SK-N-SH (cell line): ENCODE data around the gene PKP4. TPM values are rescaled to one million over a fixed set of nuclear protein-coding genes. Genes with fewer than 3 reads are reported as not detected.

Experiments used
- CTCF ChIA-PET: fragments of 300-600, 350-600 bp; formaldehyde crosslinking; extraction: SDS; loops from one replicate; lab custom pipeline; 2021; lab: Yijun Ruan, JAX
- POLR2A ChIA-PET: fragments of 350-600 bp; sonication (Branson Sonifier 250); formaldehyde crosslinking; extraction: SDS; loops from one replicate; lab custom pipeline; 2020; ENCODE audit warnings: antibody characterized with exemption, inconsistent platforms; lab: Yijun Ruan, JAX
- DNase-seq: peaks from one replicate; pipeline ENCODE4 v3.0.0; 2012
- H2AFZ ChIP-seq: fragments of 200-600 bp; sonication (generic); 2 replicates; pipeline ENCODE4 v1.8.1; 2016; ENCODE audit warnings: antibody characterized with exemption, mild to moderate bottlenecking, low read depth
- H3F3A ChIP-seq: fragments of 200-600 bp; sonication (generic); replicated peaks from 2 replicates; pipeline ENCODE3; 2016; ENCODE audit warnings: antibody characterized with exemption, mild to moderate bottlenecking; ENCODE audit not compliant: insufficient read depth
- H3K27ac ChIP-seq, 2 experiments: fragments of 200-500 bp in 1 of 2; fragments of 200-600 bp in 1 of 2; sonication (Bioruptor generic) in 1 of 2; sonication (generic), shearing (Covaris generic) in 1 of 2; 2 replicates each; pipeline versions ENCODE4 v1.5.1 to v1.6.1; 2014 to 2016; ENCODE audit warnings: low read depth in 2 of 2, inconsistent platforms in 1 of 2, low read length in 1 of 2, mild to moderate bottlenecking in 1 of 2, mixed read lengths in 1 of 2
- H3K27me3 ChIP-seq: fragments of 200-600 bp; sonication (generic), shearing (Covaris generic); 2 replicates; pipeline ENCODE4 v1.6.1; 2016; ENCODE audit warnings: mixed run types; ENCODE audit not compliant: insufficient read depth
- H3K36me3 ChIP-seq, 2 experiments: fragments of 200-500 bp in 1 of 2; fragments of 200-600 bp in 1 of 2; sonication (Bioruptor generic) in 1 of 2; sonication (generic) in 1 of 2; replicated peaks in 1 of 2; 2 replicates each; pipeline versions ENCODE3 to v1.5.1; 2014 to 2016; ENCODE audit warnings: low read length in 1 of 2, mild to moderate bottlenecking in 1 of 2; ENCODE audit not compliant: insufficient read depth in 2 of 2, control insufficient read depth in 1 of 2
- H3K4me1 ChIP-seq, 2 experiments: fragments of 200-500 bp in 1 of 2; fragments of 200-600 bp in 1 of 2; sonication (Bioruptor generic) in 1 of 2; sonication (generic), shearing (Covaris generic) in 1 of 2; 2 replicates each; pipeline versions ENCODE4 v1.5.1 to v1.6.1; 2014 to 2016; ENCODE audit warnings: low read depth in 1 of 2, low read length in 1 of 2, mixed run types in 1 of 2; ENCODE audit not compliant: insufficient read depth in 2 of 2, control insufficient read depth in 1 of 2
- H3K4me2 ChIP-seq: fragments of 200-600 bp; sonication (generic), shearing (Covaris generic); 2 replicates; pipeline ENCODE4 v1.6.1; 2017; ENCODE audit warnings: mixed run types
- H3K4me3 ChIP-seq, 2 experiments: fragments of 200-500 bp in 1 of 2; fragments of 200-600 bp in 1 of 2; sonication (Bioruptor generic) in 1 of 2; sonication (generic), shearing (Covaris generic) in 1 of 2; 2 replicates each; pipeline versions ENCODE4 v1.5.1 to v1.8.1; 2014 to 2016; ENCODE audit warnings: low read depth in 2 of 2, inconsistent platforms in 1 of 2, low read length in 1 of 2, mild to moderate bottlenecking in 1 of 2, mixed read lengths in 1 of 2, moderate library complexity in 1 of 2
- H3K79me2 ChIP-seq: fragments of 200-600 bp; sonication (generic); 2 replicates; pipeline ENCODE4 v1.8.1; 2017; ENCODE audit warnings: mild to moderate bottlenecking; ENCODE audit not compliant: insufficient read depth
- H3K9ac ChIP-seq: fragments of 200-600 bp; sonication (generic); 2 replicates; pipeline ENCODE4 v1.6.1; 2017; ENCODE audit warnings: mixed run types
- H3K9me2 ChIP-seq: fragments of 200-600 bp; sonication (generic); 2 replicates; pipeline ENCODE4 v1.6.1; 2017; ENCODE audit warnings: mixed run types
- H3K9me3 ChIP-seq: fragments of 200-600 bp; sonication (generic); 2 replicates; pipeline ENCODE4 v1.6.1; 2017; ENCODE audit warnings: mixed run types, mild to moderate bottlenecking, moderate library complexity
- H4K20me1 ChIP-seq: fragments of 200-600 bp; sonication (generic); 2 replicates; pipeline ENCODE4 v1.6.1; 2017; ENCODE audit warnings: mild to moderate bottlenecking, mixed run types; ENCODE audit not compliant: insufficient read depth
- CTCF ChIP-seq: fragments of 200-600 bp; sonication (generic); IDR thresholded peaks from 2 replicates; pipeline ENCODE4 v1.6.1; 2017; ENCODE audit warnings: antibody characterized with exemption, mild to moderate bottlenecking, moderate library complexity
- ELF1 ChIP-seq: IDR thresholded peaks from 2 replicates; pipeline ENCODE4 v1.4.0; 2012
- EP300 ChIP-seq, 2 experiments: IDR thresholded peaks; 2 replicates each; pipeline versions ENCODE4 v1.4.0 to v1.6.1; 2012; ENCODE audit warnings: borderline replicate concordance in 1 of 2, low read depth in 1 of 2, low read length in 1 of 2
- FOSL2 ChIP-seq: IDR thresholded peaks from 2 replicates; pipeline ENCODE4 v1.4.0; 2012; ENCODE audit warnings: low read depth, mild to moderate bottlenecking, moderate library complexity, borderline replicate concordance
- GABPA ChIP-seq: IDR thresholded peaks from 2 replicates; pipeline ENCODE4 v1.4.0; 2012; ENCODE audit warnings: low read depth, mild to moderate bottlenecking
- MAX ChIP-seq: IDR thresholded peaks from 2 replicates; pipeline ENCODE4 v1.4.0; 2012; ENCODE audit warnings: low read depth
- NFIC ChIP-seq: IDR thresholded peaks from 2 replicates; pipeline ENCODE4 v1.4.0; 2012; ENCODE audit warnings: borderline replicate concordance
- NRF1 ChIP-seq: IDR thresholded peaks from 2 replicates; pipeline ENCODE4 v1.6.1; 2012; ENCODE audit warnings: low read depth, mild to moderate bottlenecking, low read length
- POLR2AphosphoS5 ChIP-seq: IDR thresholded peaks from 2 replicates; pipeline ENCODE4 v1.6.1; 2012; ENCODE audit warnings: low read depth, low read length
- RAD21 ChIP-seq: IDR thresholded peaks from 2 replicates; pipeline ENCODE4 v1.6.1; 2012; ENCODE audit warnings: mild to moderate bottlenecking, low read length
- SIN3A ChIP-seq: IDR thresholded peaks from 2 replicates; pipeline ENCODE4 v1.6.1; 2012; ENCODE audit warnings: low read depth, mild to moderate bottlenecking, low read length, moderate library complexity, borderline replicate concordance
- TAF1 ChIP-seq: IDR thresholded peaks from 2 replicates; pipeline ENCODE4 v1.6.1; 2012; ENCODE audit warnings: low read depth, mild to moderate bottlenecking, low read length, moderate library complexity, borderline replicate concordance
- TCF12 ChIP-seq: IDR thresholded peaks from 2 replicates; pipeline ENCODE4 v1.4.0; 2012
- ZBTB33 ChIP-seq: IDR thresholded peaks from 2 replicates; pipeline ENCODE4 v1.4.0; 2012; ENCODE audit warnings: low read depth, borderline replicate concordance
- WGBS: methylation state at CpG from one replicate; pipeline ENCODE4 v1.1.6; 2017; ENCODE audit warnings: low lambda C conversion rate; 5-methylcytosine and 5-hydroxymethylcytosine counted together
- polyA plus RNA-seq, 3 experiments: library from polyadenylated mRNA; depleted of rRNA; stranded (reverse); fragments of >200 nt; gene quantifications; 2 replicates each; pipeline ENCODE4 v1.2.3, GENCODE V29; 2012
- TF ChIP-seq, protein P1 (sequence below): IDR thresholded peaks from 2 replicates; pipeline ENCODE4 v1.4.0; 2012; ENCODE audit warnings: low read depth, borderline replicate concordance
- TF ChIP-seq, protein P2 (sequence below): fragments of 150-350 bp; IDR thresholded peaks from 2 replicates; pipeline ENCODE4 v1.6.1; 2017; ENCODE audit warnings: antibody characterized with exemption, low read length, low read depth, borderline replicate concordance

The PKP4 gene
- polyA plus RNA-seq, 1 of the 3 experiments (the other 2 are of a cell fraction): 10.9 TPM

DNA sequence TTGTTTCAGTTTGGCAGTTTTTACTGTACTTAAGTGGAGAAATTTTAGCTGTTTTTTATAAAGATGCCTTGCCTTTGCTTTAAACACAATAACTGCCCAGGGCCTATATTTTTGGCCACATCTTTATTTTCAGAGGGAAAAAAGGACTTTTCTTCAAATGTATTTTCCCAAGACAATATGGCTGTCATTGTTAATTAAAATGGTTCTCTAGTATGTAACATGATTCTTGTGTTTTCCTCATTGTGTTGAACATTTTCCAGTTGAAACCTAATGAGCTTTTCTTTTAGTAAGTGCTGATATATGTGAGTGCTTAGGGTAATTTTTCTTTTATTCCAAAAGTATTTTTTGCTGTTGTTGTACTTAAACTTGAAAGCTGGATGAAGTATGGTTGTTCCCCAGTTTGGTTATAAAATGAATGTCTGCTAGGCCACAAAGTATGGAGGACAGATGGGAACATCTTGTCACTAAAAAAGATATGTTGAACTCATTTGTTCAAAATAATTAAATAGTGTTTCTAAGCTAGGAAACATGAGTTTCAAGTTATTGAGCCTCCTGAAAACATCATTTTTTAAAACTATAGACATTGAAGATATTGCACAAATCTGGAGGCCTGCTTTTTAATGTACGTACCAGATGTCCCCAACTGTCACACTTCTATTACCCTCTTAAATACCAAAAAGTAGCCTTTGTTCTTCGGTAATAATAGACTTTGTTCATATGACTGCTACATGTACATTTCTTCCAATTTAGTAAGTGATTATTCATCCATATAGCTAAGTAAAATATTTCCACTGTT, 190.9 kb downstream of the PKP4 start:
- H3K79me2 ChIP-seq: no peaks in the 10 kb centered on the region
- POLR2A ChIA-PET: no interaction called here
- no peak overlapping the region for H3K9ac ChIP-seq
- H3K9me2 ChIP-seq: no peaks in the 10 kb centered on the region
- H2AFZ ChIP-seq: no peak overlapping the region
- H3K27me3 ChIP-seq: no peaks in the 10 kb centered on the region
- H3K4me3 ChIP-seq: no peak overlapping the region
- 92% methylated on average over 2 of the region's 2 CpGs for WGBS
- no peak for TF ChIP-seq MAX
- TF ChIP-seq SIN3A: no peak
- TF ChIP-seq, protein P1, sequence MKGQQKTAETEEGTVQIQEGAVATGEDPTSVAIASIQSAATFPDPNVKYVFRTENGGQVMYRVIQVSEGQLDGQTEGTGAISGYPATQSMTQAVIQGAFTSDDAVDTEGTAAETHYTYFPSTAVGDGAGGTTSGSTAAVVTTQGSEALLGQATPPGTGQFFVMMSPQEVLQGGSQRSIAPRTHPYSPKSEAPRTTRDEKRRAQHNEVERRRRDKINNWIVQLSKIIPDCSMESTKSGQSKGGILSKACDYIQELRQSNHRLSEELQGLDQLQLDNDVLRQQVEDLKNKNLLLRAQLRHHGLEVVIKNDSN: no peak
- TF ChIP-seq POLR2AphosphoS5: no peak
- no peak for TF ChIP-seq FOSL2
- TF ChIP-seq ELF1: no peak
- TF ChIP-seq ZBTB33: no peak
- no peak for TF ChIP-seq TCF12
- TF ChIP-seq NFIC: no peak
- TF ChIP-seq EP300 (IDR thresholded peaks at IDR 0.05; ENCODE audit: borderline replicate concordance in 1 of 2, low read depth in 1 of 2, low read length in 1 of 2): no peak
- TF ChIP-seq, protein P2, sequence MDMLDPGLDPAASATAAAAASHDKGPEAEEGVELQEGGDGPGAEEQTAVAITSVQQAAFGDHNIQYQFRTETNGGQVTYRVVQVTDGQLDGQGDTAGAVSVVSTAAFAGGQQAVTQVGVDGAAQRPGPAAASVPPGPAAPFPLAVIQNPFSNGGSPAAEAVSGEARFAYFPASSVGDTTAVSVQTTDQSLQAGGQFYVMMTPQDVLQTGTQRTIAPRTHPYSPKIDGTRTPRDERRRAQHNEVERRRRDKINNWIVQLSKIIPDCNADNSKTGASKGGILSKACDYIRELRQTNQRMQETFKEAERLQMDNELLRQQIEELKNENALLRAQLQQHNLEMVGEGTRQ: no peak
- no peak for TF ChIP-seq CTCF
- no peak for TF ChIP-seq NRF1
- no peak for TF ChIP-seq TAF1
- TF ChIP-seq GABPA: no peak
- TF ChIP-seq RAD21: no peak
- no peaks in the 10 kb centered on the region for H3K9me3 ChIP-seq
- H3K36me3 ChIP-seq: peaks cover under 1 to 4% of the 10 kb centered on the region in 2 experiments
- no peak overlapping the region for H3K4me2 ChIP-seq
- H3K4me1 ChIP-seq: peaks cover 0 to 5% of the 10 kb centered on the region in 2 experiments; a peak in 1 of 4 replicates
- H4K20me1 ChIP-seq: no peaks in the 10 kb centered on the region
- H3K27ac ChIP-seq: no peak overlapping the region
- CTCF ChIA-PET: interaction anchor here (0.8 to 1.5 kb wide), 4 partner anchors 12 to 38 kb away, joined by 3 to 4 read pairs (median 4); no protein-coding TSS in a partner anchor
- DNase-seq: no peak
- H3F3A ChIP-seq: no peaks in the 10 kb centered on the region
